Measurements from ENCODE around the gene FEV. TPM values are rescaled to one million over a fixed set of nuclear protein-coding genes. Genes with fewer than 3 reads are reported as not detected.
A peak's percentile ranks its signal among the peaks of the same experiment; 100 is the strongest.

FEV gene
- total RNA-seq, 3 donors from 2014 or later, result 0.63 to 2.7 (median 1.8) TPM

DNA sequence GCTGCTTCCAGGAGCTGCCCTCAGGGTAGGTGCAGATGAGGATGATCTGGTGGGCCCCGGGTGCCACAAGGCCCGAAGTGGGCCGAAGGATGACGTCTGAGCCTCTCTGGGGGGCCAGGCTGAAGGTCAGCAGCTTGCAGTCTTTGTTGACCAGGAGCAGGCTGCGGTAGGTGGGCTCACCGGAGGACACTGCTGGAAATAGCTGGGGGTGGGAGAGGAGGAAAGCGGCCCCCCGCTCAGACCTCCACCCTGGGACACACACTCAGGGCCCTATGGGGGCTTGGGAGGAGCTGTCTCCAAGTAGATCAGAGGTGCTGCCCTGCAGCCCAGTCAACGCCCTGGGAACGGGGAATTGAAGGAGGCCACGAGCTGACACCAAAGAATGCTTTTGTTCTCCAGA lies 39.1 kb upstream of the FEV start:
- no peaks in the 10 kb centered on the region for H3K9me3 ChIP-seq
- H3K4me3 ChIP-seq, result no peak overlapping the region
- no peaks in the 10 kb centered on the region for H3K4me1 ChIP-seq (ENCODE audit: low read depth)
- H3K36me3 ChIP-seq (ENCODE audit: low read depth), result no peaks in the 10 kb centered on the region
- ATAC-seq, result no peak
- no peak for DNase-seq
- TF ChIP-seq, protein P1, sequence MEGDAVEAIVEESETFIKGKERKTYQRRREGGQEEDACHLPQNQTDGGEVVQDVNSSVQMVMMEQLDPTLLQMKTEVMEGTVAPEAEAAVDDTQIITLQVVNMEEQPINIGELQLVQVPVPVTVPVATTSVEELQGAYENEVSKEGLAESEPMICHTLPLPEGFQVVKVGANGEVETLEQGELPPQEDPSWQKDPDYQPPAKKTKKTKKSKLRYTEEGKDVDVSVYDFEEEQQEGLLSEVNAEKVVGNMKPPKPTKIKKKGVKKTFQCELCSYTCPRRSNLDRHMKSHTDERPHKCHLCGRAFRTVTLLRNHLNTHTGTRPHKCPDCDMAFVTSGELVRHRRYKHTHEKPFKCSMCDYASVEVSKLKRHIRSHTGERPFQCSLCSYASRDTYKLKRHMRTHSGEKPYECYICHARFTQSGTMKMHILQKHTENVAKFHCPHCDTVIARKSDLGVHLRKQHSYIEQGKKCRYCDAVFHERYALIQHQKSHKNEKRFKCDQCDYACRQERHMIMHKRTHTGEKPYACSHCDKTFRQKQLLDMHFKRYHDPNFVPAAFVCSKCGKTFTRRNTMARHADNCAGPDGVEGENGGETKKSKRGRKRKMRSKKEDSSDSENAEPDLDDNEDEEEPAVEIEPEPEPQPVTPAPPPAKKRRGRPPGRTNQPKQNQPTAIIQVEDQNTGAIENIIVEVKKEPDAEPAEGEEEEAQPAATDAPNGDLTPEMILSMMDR (IDR thresholded peaks at IDR 0.05), result no peak
- intact Hi-C loops (cut with DNase I, micrococcal nuclease), result no loop called here

DNA sequence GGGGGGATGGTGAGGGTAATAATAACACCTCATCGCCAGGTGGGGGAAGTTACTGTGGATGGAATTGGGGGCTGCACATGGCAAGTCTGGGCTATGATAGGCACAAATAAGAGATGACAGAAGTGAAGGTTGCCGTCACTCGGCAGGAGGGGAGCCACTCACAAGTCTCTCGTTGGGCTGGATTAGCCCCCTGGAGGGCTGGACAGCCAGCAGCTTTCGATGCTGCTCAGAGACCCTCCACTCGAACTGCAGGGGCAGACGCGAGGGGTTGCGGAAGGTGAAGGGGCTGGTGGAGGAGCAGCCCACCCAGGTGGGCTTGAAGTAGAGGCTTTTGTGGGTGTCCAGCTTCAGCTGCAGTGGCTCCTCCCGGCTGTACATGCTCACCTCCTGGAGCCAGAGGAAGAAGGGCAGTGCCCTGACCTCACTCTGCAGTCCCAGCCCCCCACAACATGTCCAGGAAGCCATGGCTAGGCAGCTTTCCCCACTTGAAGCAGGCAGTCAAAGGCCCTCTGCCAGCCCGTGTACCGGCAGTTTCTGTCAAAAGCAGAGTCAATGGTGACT lies 38.1 kb upstream of the FEV start:
- intact Hi-C loops (cut with DNase I, micrococcal nuclease), result no loop called here
- Histone ChIP-seq H3K4me3 (no peak overlapping the region), H3K9me3 (no peaks in the 10 kb centered on the region), H3K36me3 (ENCODE audit: low read depth) (no peaks in the 10 kb centered on the region), H3K4me1 (ENCODE audit: low read depth) (no peaks in the 10 kb centered on the region)
- no peak for DNase-seq
- no peak for ATAC-seq
- TF ChIP-seq, protein P1 (IDR thresholded peaks at IDR 0.05), result no peak

DNA sequence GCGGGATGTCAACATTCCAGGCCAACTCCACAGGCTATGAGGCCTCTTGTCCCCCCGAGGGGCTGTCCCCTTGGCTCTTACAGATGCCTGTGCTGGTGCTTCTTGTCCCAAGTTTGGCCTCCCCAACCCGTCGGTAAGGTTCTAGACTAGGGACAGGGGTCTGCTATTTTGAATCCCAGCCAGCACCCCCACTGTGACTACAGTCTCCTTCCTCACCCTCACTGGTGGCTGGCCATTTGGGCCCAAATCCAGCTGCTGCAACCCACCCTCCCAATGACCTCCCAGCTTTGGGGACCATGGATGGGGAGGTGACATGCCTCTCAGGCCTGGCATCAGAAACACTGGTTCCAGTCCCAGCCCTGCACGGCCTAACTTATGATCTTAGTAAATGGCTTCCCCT lies 37.6 kb upstream of the FEV start:
- DNase-seq (peak in 1 of 3 donors; percentile 3), ATAC-seq (no peak)
- intact Hi-C loops (cut with DNase I, micrococcal nuclease), result no loop called here
- H3K4me3 ChIP-seq, result no peak overlapping the region
- TF ChIP-seq, protein P1 (IDR thresholded peaks at IDR 0.05), result no peak
- no peaks in the 10 kb centered on the region for H3K36me3 ChIP-seq (ENCODE audit: low read depth)
- H3K4me1 ChIP-seq (ENCODE audit: low read depth), result no peaks in the 10 kb centered on the region
- H3K9me3 ChIP-seq, result no peaks in the 10 kb centered on the region

DNA sequence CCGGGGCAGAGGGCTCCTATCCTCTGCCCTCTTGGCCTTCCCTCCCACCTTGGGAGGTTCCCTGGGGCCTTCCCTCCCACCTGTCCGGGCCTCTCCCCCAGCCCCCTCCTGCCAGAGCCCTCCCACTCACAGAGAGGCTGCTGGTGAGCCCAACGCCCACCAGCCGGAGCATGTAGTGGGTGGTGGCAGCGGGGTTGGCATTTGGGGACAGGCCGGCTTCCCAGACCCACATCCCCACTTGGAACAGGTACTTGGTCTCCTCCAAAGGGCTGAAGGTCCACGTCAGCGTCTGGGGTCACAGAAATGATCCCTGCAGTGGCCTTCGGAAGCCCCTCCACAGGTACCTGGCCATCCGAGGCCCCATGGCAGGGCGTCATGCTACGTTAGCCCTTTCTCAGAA lies 37.1 kb upstream of the FEV start:
- no peaks in the 10 kb centered on the region for H3K4me1 ChIP-seq (ENCODE audit: low read depth)
- TF ChIP-seq, protein P1 (IDR thresholded peaks at IDR 0.05), result no peak
- no peak for ATAC-seq
- H3K4me3 ChIP-seq, result no peak overlapping the region
- peak in 1 of 3 donors; percentile 35 for DNase-seq
- H3K9me3 ChIP-seq, result no peaks in the 10 kb centered on the region
- intact Hi-C loops (cut with DNase I, micrococcal nuclease), result no loop called here
- H3K36me3 ChIP-seq (ENCODE audit: low read depth), result no peaks in the 10 kb centered on the region

DNA sequence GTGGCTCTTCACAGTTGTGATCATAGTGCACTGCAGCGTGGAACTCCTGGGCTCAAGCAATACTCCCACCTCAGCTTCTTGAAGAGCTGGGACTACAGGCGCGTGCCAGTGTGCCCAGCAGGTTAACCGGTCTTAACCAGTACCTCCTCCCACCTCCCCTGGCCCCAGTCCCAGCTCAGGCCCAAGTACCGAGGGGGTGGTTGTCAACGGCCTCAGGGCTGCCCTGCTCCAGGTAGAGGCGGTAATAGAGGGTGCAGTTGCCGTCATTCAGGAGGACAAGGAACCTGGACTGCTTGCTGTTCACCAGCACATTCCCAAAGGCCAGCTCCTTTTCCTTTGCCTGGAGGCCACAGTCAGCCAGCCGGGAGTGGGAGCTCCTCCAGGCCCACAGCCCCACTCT lies 36.6 kb upstream of the FEV start:
- intact Hi-C loops (cut with DNase I, micrococcal nuclease), result no loop called here
- Histone ChIP-seq H3K36me3 (ENCODE audit: low read depth) (no peaks in the 10 kb centered on the region), H3K9me3 (no peaks in the 10 kb centered on the region), H3K4me3 (no peak overlapping the region), H3K4me1 (ENCODE audit: low read depth) (no peaks in the 10 kb centered on the region)
- TF ChIP-seq, protein P1 (IDR thresholded peaks at IDR 0.05), result no peak
- ATAC-seq (no peak), DNase-seq (peak in 1 of 3 donors; percentile 29)
